ENCODE results near the gene CAPN15.
"Not testable (repeated sequence)": the region's sequence is repeated elsewhere in the genome, so short reads cannot be mapped to it uniquely, and the experiment has no call there.

CAPN15 gene

DNA sequence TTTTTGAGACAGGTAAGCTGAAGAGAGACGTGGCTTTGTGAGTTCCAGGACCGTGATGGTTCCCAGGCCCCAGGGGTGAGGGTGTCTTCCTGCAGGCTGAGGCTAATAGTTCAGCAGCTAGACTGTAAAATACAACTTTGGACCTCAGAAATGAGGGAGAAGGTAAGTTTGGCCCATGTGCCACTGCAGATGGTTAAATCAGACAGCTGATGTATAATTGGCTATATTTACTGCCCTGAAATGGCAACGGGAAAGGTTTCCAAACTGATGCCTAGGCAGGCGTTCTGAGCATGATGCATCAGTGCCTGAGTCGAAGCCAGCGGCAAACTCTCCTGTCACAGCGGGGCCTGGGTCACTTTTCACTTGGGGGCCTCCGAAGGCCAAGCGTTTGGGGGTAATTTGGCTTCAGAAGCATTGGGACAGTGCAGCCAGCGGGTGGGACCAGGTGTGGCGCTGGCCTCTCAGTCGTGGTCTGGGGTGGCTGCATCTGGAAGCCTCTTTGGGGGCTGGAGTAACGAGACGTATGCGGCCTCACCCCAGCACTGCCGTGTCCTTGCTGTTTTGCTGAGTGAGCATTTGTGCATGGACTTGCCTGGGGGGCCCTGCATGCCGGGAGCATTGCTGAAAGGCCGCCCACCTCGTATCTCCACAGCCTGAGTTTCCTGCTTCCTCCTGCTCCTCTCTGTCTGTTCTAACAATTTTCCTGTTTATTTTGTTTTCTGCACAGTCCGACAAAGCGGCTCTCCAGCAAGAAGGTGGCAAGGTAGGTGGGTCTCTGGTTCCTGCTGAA, 31.2 kb upstream of the CAPN15 start:
- H3K4me3 ChIP-seq (ENCODE audit: low read length), result no peak overlapping the region
- H3K4me1 ChIP-seq (ENCODE audit: control insufficient read depth, insufficient read depth, low read length), result no peaks in the 10 kb centered on the region

DNA sequence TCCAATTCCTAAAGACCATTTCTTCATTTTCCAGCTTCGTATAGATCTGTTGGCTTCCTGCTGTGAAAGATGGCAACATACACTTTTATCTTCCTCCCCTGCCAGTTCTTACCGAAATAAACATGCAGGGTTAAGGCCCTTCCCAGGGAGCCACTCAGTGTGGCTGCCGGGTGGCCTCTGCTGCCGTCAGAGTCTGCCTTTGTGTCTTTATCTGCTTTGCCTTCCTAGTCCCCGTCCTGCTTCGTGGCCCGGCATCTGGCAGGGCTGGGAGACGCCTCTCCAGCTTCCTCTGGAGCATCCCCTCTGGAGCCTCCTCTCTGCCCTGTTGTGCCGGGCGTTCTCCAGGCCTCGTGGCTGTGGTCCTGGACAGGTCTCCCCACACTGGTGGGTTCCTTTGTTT, 30.3 kb upstream of the CAPN15 start:
- no peaks in the 10 kb centered on the region for H3K36me3 ChIP-seq (ENCODE audit: control insufficient read depth, insufficient read depth, low read length)
- no peaks in the 10 kb centered on the region for H3K9me3 ChIP-seq (ENCODE audit: control insufficient read depth, low read length)
- H3K4me3 ChIP-seq (ENCODE audit: low read length), result no peak overlapping the region
- H3K9ac ChIP-seq (ENCODE audit: low read length), result no peak overlapping the region
- H3K27me3 ChIP-seq (ENCODE audit: control insufficient read depth, insufficient read depth, low read length), result no peaks in the 10 kb centered on the region
- peaks cover 2% of the 10 kb centered on the region for H3K4me1 ChIP-seq (ENCODE audit: control insufficient read depth, insufficient read depth, low read length)

More for the DNA sequence above, 31.2 kb upstream of the CAPN15 start:
- Histone ChIP-seq H3K9ac (ENCODE audit: low read length) (no peak overlapping the region), H3K36me3 (ENCODE audit: control insufficient read depth, insufficient read depth, low read length) (no peaks in the 10 kb centered on the region), H3K27me3 (ENCODE audit: control insufficient read depth, insufficient read depth, low read length) (no peaks in the 10 kb centered on the region), H3K9me3 (ENCODE audit: control insufficient read depth, low read length) (no peaks in the 10 kb centered on the region)

DNA sequence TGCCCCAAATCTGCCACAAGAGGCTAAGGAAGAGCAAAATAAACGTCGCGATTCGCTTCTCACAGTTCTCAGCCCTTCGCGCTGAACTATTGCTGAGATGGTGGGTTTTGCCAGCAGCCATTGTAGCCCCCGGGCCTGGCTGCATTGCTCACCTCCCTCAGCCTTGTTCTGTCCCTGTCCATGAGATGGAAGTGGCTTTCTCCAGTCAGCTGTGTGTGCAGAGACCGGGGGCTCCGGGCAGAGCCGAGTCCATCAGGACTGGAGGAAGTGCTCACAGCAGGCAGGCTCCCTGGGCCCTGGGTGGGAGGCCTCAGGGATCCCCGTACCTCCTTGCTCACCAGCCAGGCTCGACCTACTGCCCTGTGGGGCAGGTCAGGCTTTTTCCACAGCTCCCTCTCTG, 27.6 kb upstream of the CAPN15 start:
- Histone ChIP-seq H3K4me1 (ENCODE audit: control insufficient read depth, insufficient read depth, low read length) (peaks cover 10% of the 10 kb centered on the region), H3K4me3 (ENCODE audit: low read length) (no peak overlapping the region), H3K9ac (ENCODE audit: low read length) (no peak overlapping the region), H3K27me3 (ENCODE audit: control insufficient read depth, insufficient read depth, low read length) (no peaks in the 10 kb centered on the region), H3K9me3 (ENCODE audit: control insufficient read depth, low read length) (no peaks in the 10 kb centered on the region), H3K36me3 (ENCODE audit: control insufficient read depth, insufficient read depth, low read length) (no peaks in the 10 kb centered on the region)

DNA sequence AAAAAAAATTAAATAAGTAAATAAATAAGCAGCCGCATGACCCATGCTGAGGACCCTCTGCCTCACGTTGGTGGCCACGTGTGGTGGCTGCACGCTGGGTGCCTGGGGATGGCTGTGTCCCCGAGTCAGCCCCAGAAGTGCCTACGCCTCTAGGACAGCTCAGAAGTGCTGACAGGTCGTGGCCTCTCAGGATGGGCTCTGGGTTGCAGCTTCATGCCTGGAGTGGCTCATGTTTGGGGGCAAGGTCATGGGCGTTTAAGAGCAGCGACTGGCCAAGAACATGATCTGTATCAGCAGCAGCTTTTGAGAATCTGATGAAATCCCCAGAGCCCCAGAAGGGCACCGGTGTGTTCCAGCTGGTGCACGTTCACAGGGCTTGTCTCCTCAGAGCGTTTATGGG, 26.8 kb upstream of the CAPN15 start:
- Histone ChIP-seq H3K4me3 (ENCODE audit: low read length) (no peak overlapping the region), H3K9ac (ENCODE audit: low read length) (no peak overlapping the region), H3K9me3 (ENCODE audit: control insufficient read depth, low read length) (no peaks in the 10 kb centered on the region), H3K36me3 (ENCODE audit: control insufficient read depth, insufficient read depth, low read length) (no peaks in the 10 kb centered on the region), H3K27me3 (ENCODE audit: control insufficient read depth, insufficient read depth, low read length) (no peaks in the 10 kb centered on the region), H3K4me1 (ENCODE audit: control insufficient read depth, insufficient read depth, low read length) (peaks cover 10% of the 10 kb centered on the region)

DNA sequence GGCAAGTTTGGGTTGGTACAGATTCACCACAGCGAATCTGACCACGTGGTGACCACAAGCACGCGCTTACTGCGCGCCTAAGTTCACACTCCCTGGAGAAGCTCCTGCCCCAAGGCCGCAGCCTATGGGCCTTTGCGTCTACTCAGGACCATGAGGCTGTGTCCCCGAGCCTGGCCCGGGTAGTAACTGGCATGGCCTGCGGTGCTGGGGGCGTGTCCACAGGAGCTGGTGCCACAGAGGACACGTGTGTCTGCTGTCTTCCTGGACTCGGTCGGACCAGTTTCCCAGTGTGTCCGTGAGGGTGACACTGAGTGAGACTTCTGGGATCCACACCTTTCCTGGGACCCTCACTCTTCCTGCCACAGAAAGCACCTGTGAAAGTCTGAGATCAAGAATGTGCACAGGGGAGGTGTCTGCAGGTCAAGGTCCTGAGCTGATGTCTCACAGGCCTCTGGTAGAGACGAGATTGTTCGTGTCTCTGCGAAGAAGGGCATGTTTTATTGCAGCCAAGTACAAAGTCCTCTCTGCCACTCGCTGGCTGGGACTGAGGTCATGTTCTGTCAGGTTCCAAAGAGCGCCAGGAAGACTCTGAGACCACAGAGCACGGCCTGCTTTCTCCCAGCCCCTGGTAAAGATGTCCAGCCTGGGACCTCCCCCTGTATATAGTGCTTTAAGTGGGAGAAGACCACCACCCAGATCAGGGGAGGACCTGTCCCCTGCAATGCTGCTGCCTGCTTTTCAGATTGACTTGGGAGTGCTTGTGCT, 25.2 kb upstream of the CAPN15 start:
- Histone ChIP-seq H3K27me3 (ENCODE audit: control insufficient read depth, insufficient read depth, low read length) (no peaks in the 10 kb centered on the region), H3K4me3 (ENCODE audit: low read length) (no peak overlapping the region), H3K4me1 (ENCODE audit: control insufficient read depth, insufficient read depth, low read length) (peaks cover 10% of the 10 kb centered on the region), H3K9me3 (ENCODE audit: control insufficient read depth, low read length) (no peaks in the 10 kb centered on the region), H3K36me3 (ENCODE audit: control insufficient read depth, insufficient read depth, low read length) (no peaks in the 10 kb centered on the region), H3K9ac (ENCODE audit: low read length) (no peak overlapping the region)

DNA sequence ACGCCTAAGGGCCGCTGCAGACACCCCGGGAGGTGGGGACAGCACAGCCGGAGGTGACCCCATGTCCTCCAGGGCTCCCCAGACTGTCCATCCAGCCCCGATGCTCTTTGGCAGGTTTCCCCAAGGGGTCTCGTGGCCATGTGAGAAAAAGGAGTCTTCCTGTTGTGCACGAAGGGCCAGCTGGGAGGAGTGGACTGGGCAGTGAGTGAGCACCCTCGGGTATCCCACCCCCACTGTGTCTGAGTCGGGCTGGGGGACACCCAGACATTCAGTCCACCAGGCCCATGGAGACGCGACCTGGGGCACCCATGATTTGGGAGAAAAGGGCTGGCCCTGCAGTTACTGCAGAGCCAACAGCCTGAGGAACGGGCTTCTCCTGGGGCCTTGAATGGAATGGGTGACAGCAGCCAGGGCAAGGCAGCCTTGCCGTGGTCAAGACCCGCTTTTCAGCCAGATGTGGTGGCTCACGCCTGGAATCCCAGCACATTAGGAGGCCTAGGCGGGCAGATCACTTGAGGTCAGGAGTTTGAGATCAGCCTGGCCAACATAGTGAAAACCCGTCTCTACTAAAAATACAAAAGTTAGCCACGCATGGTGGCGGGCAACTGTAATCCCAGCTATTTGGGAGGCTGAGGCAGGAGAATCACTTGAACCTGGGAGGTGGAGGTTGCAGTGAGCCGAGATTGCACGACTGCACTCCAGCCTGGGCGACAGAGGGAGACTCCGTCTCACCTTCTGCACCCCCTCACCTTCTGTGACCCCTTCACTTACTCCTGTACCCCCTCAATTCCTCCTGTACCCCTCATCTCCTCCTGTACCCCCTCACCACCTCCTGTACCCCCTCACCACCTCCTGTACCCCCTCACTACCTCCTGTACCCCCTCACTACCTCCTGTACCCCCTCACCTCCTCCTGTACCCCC, 24.1 kb upstream of the CAPN15 start:
- H3K9ac ChIP-seq (ENCODE audit: low read length), result no peak overlapping the region
- H3K27me3 ChIP-seq (ENCODE audit: control insufficient read depth, insufficient read depth, low read length), result no peaks in the 10 kb centered on the region
- H3K9me3 ChIP-seq (ENCODE audit: control insufficient read depth, low read length), result no peaks in the 10 kb centered on the region
- peaks cover 10% of the 10 kb centered on the region for H3K4me1 ChIP-seq (ENCODE audit: control insufficient read depth, insufficient read depth, low read length)
- H3K4me3 ChIP-seq (ENCODE audit: low read length), result no peak overlapping the region
- H3K36me3 ChIP-seq (ENCODE audit: control insufficient read depth, insufficient read depth, low read length), result no peaks in the 10 kb centered on the region

DNA sequence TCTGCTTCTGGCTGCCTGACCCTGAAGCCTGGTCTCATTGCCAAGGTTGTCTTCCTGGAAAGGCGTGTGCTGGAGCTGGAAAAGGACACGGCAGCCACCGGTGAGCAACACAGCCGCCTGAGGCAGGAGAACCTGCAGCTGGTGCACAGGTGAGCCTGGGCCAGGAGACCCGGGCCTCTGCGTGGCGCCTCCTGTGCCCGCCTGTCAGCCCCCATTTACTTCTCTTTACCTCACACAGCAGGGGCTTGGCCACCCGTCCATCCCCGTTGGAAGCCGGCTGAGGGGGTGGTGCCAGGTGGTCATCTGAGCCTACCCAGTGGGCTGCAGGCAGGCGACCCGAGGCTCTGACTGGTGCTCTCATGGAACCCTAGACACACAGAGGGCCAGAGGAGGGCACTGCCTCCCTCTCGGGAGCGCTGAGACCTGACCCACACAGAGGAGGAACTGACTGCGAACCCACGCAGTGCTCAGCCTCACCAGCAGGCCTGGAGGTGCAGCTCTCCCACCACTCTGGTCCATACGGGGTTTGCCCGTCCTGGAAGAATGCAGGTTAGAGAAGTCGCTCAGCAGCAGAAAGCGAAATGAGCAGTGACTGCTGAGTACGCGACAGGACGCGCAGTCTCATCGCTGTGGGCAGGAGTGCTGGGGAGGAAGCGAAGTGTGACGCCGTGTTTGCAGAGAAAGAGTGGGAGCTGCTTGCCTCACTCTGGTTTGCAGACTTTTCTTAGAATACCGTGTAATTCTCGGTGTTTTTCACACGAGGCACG, 21.9 kb upstream of the CAPN15 start:
- Histone ChIP-seq H3K4me1 (ENCODE audit: control insufficient read depth, insufficient read depth, low read length) (peaks cover 10% of the 10 kb centered on the region), H3K36me3 (ENCODE audit: control insufficient read depth, insufficient read depth, low read length) (no peaks in the 10 kb centered on the region), H3K9me3 (ENCODE audit: control insufficient read depth, low read length) (no peaks in the 10 kb centered on the region), H3K9ac (ENCODE audit: low read length) (no peak overlapping the region), H3K27me3 (ENCODE audit: control insufficient read depth, insufficient read depth, low read length) (no peaks in the 10 kb centered on the region), H3K4me3 (ENCODE audit: low read length) (no peak overlapping the region)

DNA sequence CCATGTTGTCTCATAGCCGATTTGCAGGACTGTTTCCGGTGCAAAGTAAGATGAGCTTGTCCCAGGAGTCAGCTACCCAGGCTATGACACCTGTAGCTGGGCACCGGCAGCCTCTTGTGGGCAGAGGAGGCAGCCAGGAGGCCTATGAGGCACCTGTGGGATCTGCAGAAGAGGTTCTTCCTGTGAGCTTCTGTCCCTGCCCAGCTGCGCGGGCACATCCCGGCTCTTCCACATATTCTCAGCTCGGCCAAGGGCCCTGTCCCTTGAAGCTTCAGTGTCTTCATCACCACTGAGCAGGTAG, 21.3 kb upstream of the CAPN15 start:
- Histone ChIP-seq H3K36me3 (ENCODE audit: control insufficient read depth, insufficient read depth, low read length) (no peaks in the 10 kb centered on the region), H3K4me1 (ENCODE audit: control insufficient read depth, insufficient read depth, low read length) (peaks cover 10% of the 10 kb centered on the region), H3K9me3 (ENCODE audit: control insufficient read depth, low read length) (no peaks in the 10 kb centered on the region), H3K4me3 (ENCODE audit: low read length) (no peak overlapping the region), H3K9ac (ENCODE audit: low read length) (no peak overlapping the region), H3K27me3 (ENCODE audit: control insufficient read depth, insufficient read depth, low read length) (no peaks in the 10 kb centered on the region)

DNA sequence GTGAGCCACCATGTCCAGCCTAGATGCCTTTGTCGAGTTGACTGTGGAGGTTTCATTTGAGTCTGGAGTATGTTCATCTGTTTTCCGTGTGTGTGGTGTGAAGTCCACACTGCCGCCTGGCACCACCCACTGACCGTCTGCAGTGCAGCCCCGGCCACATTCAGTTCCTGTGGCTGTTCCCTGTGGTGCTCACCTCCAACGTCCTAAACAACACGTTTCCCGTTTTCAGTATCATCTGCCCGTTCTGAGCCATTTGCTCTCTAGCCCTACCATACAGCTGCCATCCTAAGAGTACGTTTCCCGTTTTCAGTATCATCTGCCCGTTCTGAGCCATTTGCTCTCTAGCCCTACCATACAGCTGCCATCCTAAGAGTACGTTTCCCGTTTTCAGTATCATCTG, 20.0 kb upstream of the CAPN15 start:
- H3K4me1 ChIP-seq (ENCODE audit: control insufficient read depth, insufficient read depth, low read length); H3K4me3 ChIP-seq (ENCODE audit: low read length); H3K9me3 ChIP-seq (ENCODE audit: control insufficient read depth, low read length); H3K27me3 ChIP-seq (ENCODE audit: control insufficient read depth, insufficient read depth, low read length); H3K36me3 ChIP-seq (ENCODE audit: control insufficient read depth, insufficient read depth, low read length); H3K9ac ChIP-seq (ENCODE audit: low read length): not testable (repeated sequence)

DNA sequence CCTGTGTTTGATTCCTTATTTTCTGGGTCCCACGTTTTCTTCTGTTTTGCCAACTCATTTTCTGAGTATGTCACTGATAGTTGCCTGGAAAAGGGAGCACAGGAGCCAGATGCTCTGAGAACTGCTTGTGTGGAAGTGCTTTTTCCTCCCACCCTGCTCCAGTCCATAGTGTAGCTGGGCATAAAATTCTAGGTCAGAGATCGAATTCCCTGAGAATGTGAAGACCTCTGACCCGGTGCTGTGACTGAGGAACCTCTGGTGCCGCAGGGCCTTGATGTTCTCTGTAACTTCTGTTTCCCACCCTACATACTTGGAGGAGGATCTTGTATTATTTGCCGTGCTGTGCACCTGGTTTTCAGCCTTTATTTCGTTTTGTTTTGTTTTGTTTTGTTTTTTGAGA, 19.5 kb upstream of the CAPN15 start:
- Histone ChIP-seq H3K9me3 (ENCODE audit: control insufficient read depth, low read length) (no peaks in the 10 kb centered on the region), H3K27me3 (ENCODE audit: control insufficient read depth, insufficient read depth, low read length) (no peaks in the 10 kb centered on the region), H3K9ac (ENCODE audit: low read length) (no peak overlapping the region), H3K4me3 (ENCODE audit: low read length) (no peak overlapping the region), H3K36me3 (ENCODE audit: control insufficient read depth, insufficient read depth, low read length) (no peaks in the 10 kb centered on the region), H3K4me1 (ENCODE audit: control insufficient read depth, insufficient read depth, low read length) (peaks cover 1% of the 10 kb centered on the region)

DNA sequence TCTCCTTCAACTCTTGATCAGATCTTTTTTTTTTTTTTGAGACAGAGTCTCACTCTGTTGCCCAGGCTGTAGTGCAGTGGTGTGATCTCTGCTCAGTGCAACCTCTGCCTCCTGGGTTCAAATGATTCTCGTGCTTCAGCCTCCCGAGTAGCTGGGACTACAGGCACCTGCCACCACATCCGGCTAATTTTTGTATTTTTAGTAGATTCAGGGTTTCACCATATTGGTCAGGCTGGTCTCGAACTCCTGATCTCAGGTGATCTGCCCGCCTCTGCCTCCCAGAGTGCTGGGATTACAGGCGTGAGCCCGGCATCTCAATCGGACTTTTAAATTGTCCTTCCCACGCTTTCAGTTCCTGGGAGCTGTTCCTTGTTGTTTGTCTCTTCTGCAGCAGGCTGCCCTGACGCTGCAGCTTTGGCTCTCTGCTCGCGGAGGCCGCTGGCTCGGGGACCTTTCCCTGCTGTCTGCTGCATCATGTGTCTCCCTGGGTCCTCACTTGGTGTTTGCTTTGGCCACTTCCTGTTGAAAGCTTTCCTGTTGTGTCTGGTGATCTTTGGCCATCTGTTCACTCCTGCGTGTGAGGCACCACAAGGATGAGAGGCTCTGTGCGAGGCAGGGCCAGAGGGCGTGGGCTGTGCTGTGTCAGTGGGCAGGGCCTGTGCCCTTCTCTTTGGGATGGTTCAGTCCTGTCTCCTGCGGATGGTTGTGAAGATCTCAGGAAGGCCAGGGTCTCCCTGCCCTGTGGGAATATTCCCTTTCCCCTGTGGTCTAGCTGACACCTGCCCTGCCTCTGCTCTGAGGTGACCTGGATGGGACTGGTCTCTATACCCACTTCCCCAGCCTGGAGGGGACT, 18.4 kb upstream of the CAPN15 start:
- Histone ChIP-seq H3K9ac (ENCODE audit: low read length) (no peak overlapping the region), H3K36me3 (ENCODE audit: control insufficient read depth, insufficient read depth, low read length) (no peaks in the 10 kb centered on the region), H3K9me3 (ENCODE audit: control insufficient read depth, low read length) (no peaks in the 10 kb centered on the region), H3K27me3 (ENCODE audit: control insufficient read depth, insufficient read depth, low read length) (no peaks in the 10 kb centered on the region), H3K4me1 (ENCODE audit: control insufficient read depth, insufficient read depth, low read length) (no peaks in the 10 kb centered on the region), H3K4me3 (ENCODE audit: low read length) (no peak overlapping the region)
